Body of pancreas (tissue), 4 donors: ENCODE data around the gene SLC2A5. TPM values are rescaled to one million over a fixed set of nuclear protein-coding genes. Genes with fewer than 3 reads are reported as not detected.

Source experiments
- ATAC-seq: fragments of 150-250 bp; one replicate; pipeline ENCODE4 v1.9.1; 2016
- DNase-seq, 4 donors: peaks; one replicate each; pipeline ENCODE4 v3.0.0-alpha.2; 2019
- H3K27ac ChIP-seq, 4 donors: fragments of 200-600 bp; sonication (generic); 1 replicate in 3 of 4; 2 replicates in 1 of 4; pipeline versions ENCODE4 v1.5.1 to v1.6.1; 2016 to 2019; ENCODE audit warnings: mild to moderate bottlenecking in 1 of 4, mixed read lengths in 1 of 4, moderate library complexity in 1 of 4
- H3K27me3 ChIP-seq, 2 donors: fragments of 200-600 bp; sonication (generic); one replicate each; pipeline ENCODE4 v1.6.0; 2016; ENCODE audit warnings: mild to moderate bottlenecking in 1 of 2
- H3K36me3 ChIP-seq, 2 donors: fragments of 200-600 bp; sonication (generic); replicated peaks in 1 of 2; 2 replicates each; pipeline ENCODE4 v1.5.1; 2016; ENCODE audit warnings: low read depth in 2 of 2; ENCODE audit not compliant: insufficient read depth in 1 of 2
- H3K4me1 ChIP-seq: fragments of 200-600 bp; sonication (generic); one replicate; pipeline ENCODE4 v1.6.0; 2016
- H3K4me3 ChIP-seq, 2 donors: fragments of 200-600 bp; sonication (generic); 1 replicate in 1 of 2; 2 replicates in 1 of 2; pipeline ENCODE4 v1.5.1; 2016 to 2019
- H3K9me3 ChIP-seq, 3 donors: fragments of 200-600 bp; sonication (generic); 1 replicate in 2 of 3; 2 replicates in 1 of 3; pipeline ENCODE4 v1.5.1; 2016
- CTCF ChIP-seq, 7 experiments: fragments of 450-650 bp in 4 of 7; fragments of 200-600 bp in 3 of 7; sonication (generic) in 3 of 7; IDR thresholded peaks; one replicate each; pipeline ENCODE4 v1.5.1; 2016 to 2019; ENCODE audit warnings: antibody characterized with exemption in 7 of 7
- POLR2A ChIP-seq, 3 donors: fragments of 450-650 bp; IDR thresholded peaks; one replicate each; pipeline ENCODE4 v1.6.1; 2016; ENCODE audit warnings: antibody characterized with exemption in 3 of 3, mild to moderate bottlenecking in 2 of 3
- WGBS, 2 donors: methylation state at CpG; one replicate each; pipeline ENCODE4 v1.1.5; 2017; 5-methylcytosine and 5-hydroxymethylcytosine counted together
- intact Hi-C: fragments of 100-400 bp; cut with DNase I; formaldehyde crosslinking; loops from one replicate; pipeline ENCODE4 v1.15.1; 2023
- total RNA-seq, 2 donors: library from RNA; depleted of rRNA; stranded (reverse); fragments of >200 nt; gene quantifications; one replicate each; pipeline ENCODE4 v1.1.0, GENCODE V29; 2016

The SLC2A5 gene
- total RNA-seq, 2 donors from 2014 or later: under 0.01 to 0.26 TPM

- Histone ChIP-seq H3K27me3 (no peaks in the 10 kb centered on the region), H3K27ac (no peak overlapping the region), H3K9me3 (no peaks in the 10 kb centered on the region), H3K4me3 (no peak overlapping the region), H3K4me1 (peaks cover 18% of the 10 kb centered on the region), H3K36me3 (no peaks in the 10 kb centered on the region)
- no peak for DNase-seq
- 91 to 96% methylated on average over 8 to 9 of the region's 9 CpGs for WGBS, 2 donors
- ATAC-seq: no peak
- intact Hi-C loops: no loop called here
- TF ChIP-seq CTCF (IDR thresholded peaks at IDR 0.05) (no peak), POLR2A (IDR thresholded peaks at IDR 0.05) (no peak)
Observed at GRCh38 chr1:9111957-9112356, 42.5 kb upstream of the SLC2A5 start.

- Histone ChIP-seq H3K4me1 (peaks cover 11% of the 10 kb centered on the region), H3K4me3 (no peak overlapping the region), H3K36me3 (no peaks in the 10 kb centered on the region), H3K9me3 (no peaks in the 10 kb centered on the region), H3K27me3 (no peaks in the 10 kb centered on the region), H3K27ac (peak overlapping the region in 1 of 4 donors; percentile 38)
- TF ChIP-seq CTCF (IDR thresholded peaks at IDR 0.05) (no peak), POLR2A (IDR thresholded peaks at IDR 0.05) (no peak)
- intact Hi-C loops: no loop called here
- ATAC-seq (no peak), DNase-seq (no peak)
- WGBS, 2 donors: 77 to 81% methylated on average over 8 to 13 of the region's 13 CpGs
Observed at GRCh38 chr1:9111357-9111691, 41.9 kb upstream of the SLC2A5 start.

- peaks cover 11% of the 10 kb centered on the region for H3K4me1 ChIP-seq
- 37 to 48% methylated on average over 6 to 18 of the region's 18 CpGs for WGBS, 2 donors
Observed at GRCh38 chr1:9110669-9111356, 41.4 kb upstream of the SLC2A5 start.

GRCh38 chr1:9108056-9108665 lies 38.7 kb upstream of the SLC2A5 start:
- 90 to 93% methylated on average over 12 of the region's 12 CpGs for WGBS, 2 donors
- no peak for TF ChIP-seq CTCF (IDR thresholded peaks at IDR 0.05)
- TF ChIP-seq POLR2A (IDR thresholded peaks at IDR 0.05): no peak
- ATAC-seq: no peak
- H3K4me1 ChIP-seq: peaks cover 11% of the 10 kb centered on the region
- no peak overlapping the region for H3K27ac ChIP-seq
- DNase-seq: no peak
- no peaks in the 10 kb centered on the region for H3K9me3 ChIP-seq
- H3K36me3 ChIP-seq: peaks cover 0 to 2% of the 10 kb centered on the region in 2 donors
- intact Hi-C loops: no loop called here
- no peak overlapping the region for H3K4me3 ChIP-seq
- H3K27me3 ChIP-seq: no peaks in the 10 kb centered on the region

More at GRCh38 chr1:9110669-9111356, 41.4 kb upstream of the SLC2A5 start:
- TF ChIP-seq CTCF (IDR thresholded peaks at IDR 0.05) (peak; percentile 88 to 96 (median 93)), POLR2A (IDR thresholded peaks at IDR 0.05) (no peak)
- intact Hi-C loops: no loop called here
- Histone ChIP-seq H3K27ac (peak overlapping the region in 3 of 4 donors; percentile 38 to 72 (median 41)), H3K9me3 (no peaks in the 10 kb centered on the region), H3K27me3 (no peaks in the 10 kb centered on the region), H3K36me3 (no peaks in the 10 kb centered on the region), H3K4me3 (no peak overlapping the region)
- ATAC-seq: peak; percentile 91
- DNase-seq: peak; percentile 91 to 95 (median 93)
